ENCODE results near the gene TM2D1. TPM values are rescaled to one million over a fixed set of nuclear protein-coding genes. Genes with fewer than 3 reads are reported as not detected.

The TM2D1 gene
- 10 to 100 TPM; 55.7 to 84.4 (median 69.9) TPM for total RNA-seq

GRCh38 chr1:61724813-61725694 is at the start of gene TM2D1:
Gene TM2D1 (minus strand): TSS chr1:61725141. CDS start chr1:61725120, 21 bp downstream.
- H3K9me3 ChIP-seq = no peaks in the 10 kb centered on the region
- peak within 1 kb of the TSS; percentile 73 to 84 (median 80) for H3K27ac ChIP-seq
- H3K27me3 ChIP-seq = no peaks in the 10 kb centered on the region
- peak in 1 of 6 experiments; percentile 8 for TF ChIP-seq CTCF (IDR thresholded peaks at IDR 0.05)
- TF ChIP-seq POLR2A (IDR thresholded peaks at IDR 0.05) = peak in 1 of 2 donors; percentile 81
- H3K4me3 ChIP-seq (replicated peaks in 1 of 3) = peak within 1 kb of the TSS; percentile 66 to 95 (median 79)
- intact Hi-C loops (cut with DNase I) = no loop called here
- DNase-seq = peak; percentile 86 to 91
- no peaks in the 10 kb centered on the region for H3K36me3 ChIP-seq
- H3K4me1 ChIP-seq = peaks cover 8 to 13% of the 10 kb centered on the region in 2 donors
- WGBS, 2 donors = 0 to 1% methylated on average over 37 to 40 of the region's 45 CpGs

- TF ChIP-seq POLR2A (IDR thresholded peaks at IDR 0.05) (no peak), CTCF (IDR thresholded peaks at IDR 0.05) (no peak)
- H3K36me3 ChIP-seq = peaks cover 5 to 8% of the 10 kb centered on the region in 2 donors
- DNase-seq = no peak
- H3K9me3 ChIP-seq = no peaks in the 10 kb centered on the region
- H3K4me3 ChIP-seq (replicated peaks in 1 of 3) = no peak overlapping the region
- H3K4me1 ChIP-seq = no peaks in the 10 kb centered on the region
- intact Hi-C loops (cut with DNase I) = no loop called here
- H3K27me3 ChIP-seq = no peaks in the 10 kb centered on the region
- 93 to 100% methylated on average over 1 of the region's 1 CpG for WGBS, 2 donors
- no peak overlapping the region for H3K27ac ChIP-seq
Measured at GRCh38 chr1:61770131-61770530, 45.2 kb upstream of the TM2D1 start.

GRCh38 chr1:61757950-61758349 is 33.0 kb upstream of the TM2D1 start:
- 83 to 87% methylated on average over 2 of the region's 2 CpGs for WGBS, 2 donors
- Histone ChIP-seq H3K4me3 (replicated peaks in 1 of 3) (no peak overlapping the region), H3K27ac (no peak overlapping the region), H3K9me3 (no peaks in the 10 kb centered on the region), H3K4me1 (peaks cover 0 to 3% of the 10 kb centered on the region in 2 donors), H3K27me3 (no peaks in the 10 kb centered on the region), H3K36me3 (no peaks in the 10 kb centered on the region)
- intact Hi-C loops (cut with DNase I) = no loop called here
- no peak for DNase-seq
- no peak for TF ChIP-seq CTCF (IDR thresholded peaks at IDR 0.05)
- TF ChIP-seq POLR2A (IDR thresholded peaks at IDR 0.05) = no peak

DNA sequence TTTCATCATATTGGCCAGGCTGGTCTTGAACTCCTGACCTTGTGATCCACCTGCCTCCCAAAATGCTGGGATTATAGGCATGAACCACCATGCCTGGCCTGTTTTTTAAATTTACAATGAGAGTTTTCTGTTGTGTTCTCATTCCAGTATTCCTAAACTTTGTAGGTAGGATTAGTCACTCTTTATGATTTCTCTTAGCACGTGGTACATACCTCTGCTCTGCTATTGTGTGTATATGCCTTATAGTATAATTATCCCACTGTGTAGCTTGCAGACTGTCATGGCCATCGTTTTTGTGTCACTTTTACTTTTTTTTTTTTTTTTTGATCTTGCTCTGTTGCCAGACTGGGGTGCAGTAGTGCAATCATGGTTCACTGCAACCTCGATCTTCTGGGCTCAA is 31.8 kb upstream of the TM2D1 start:
- H3K36me3 ChIP-seq = no peaks in the 10 kb centered on the region
- no peak overlapping the region for H3K27ac ChIP-seq
- DNase-seq = no peak
- no peak for TF ChIP-seq POLR2A (IDR thresholded peaks at IDR 0.05)
- no peak for TF ChIP-seq CTCF (IDR thresholded peaks at IDR 0.05)
- H3K9me3 ChIP-seq = no peaks in the 10 kb centered on the region
- no peak overlapping the region for H3K4me3 ChIP-seq (replicated peaks in 1 of 3)
- peaks cover 0 to 3% of the 10 kb centered on the region in 2 donors for H3K4me1 ChIP-seq
- WGBS, 2 donors = 83 to 85% methylated on average over 3 of the region's 3 CpGs
- intact Hi-C loops (cut with DNase I) = no loop called here
- H3K27me3 ChIP-seq = no peaks in the 10 kb centered on the region

GRCh38 chr1:61754545-61754944 is 29.6 kb upstream of the TM2D1 start:
- TF ChIP-seq CTCF (IDR thresholded peaks at IDR 0.05) (no peak), POLR2A (IDR thresholded peaks at IDR 0.05) (no peak)
- H3K27me3 ChIP-seq = no peaks in the 10 kb centered on the region
- 82 to 91% methylated on average over 4 of the region's 4 CpGs for WGBS, 2 donors
- intact Hi-C loops (cut with DNase I) = no loop called here
- no peak overlapping the region for H3K4me3 ChIP-seq (replicated peaks in 1 of 3)
- no peak overlapping the region for H3K27ac ChIP-seq
- no peak for DNase-seq
- peaks cover 0 to 3% of the 10 kb centered on the region in 2 donors for H3K4me1 ChIP-seq
- H3K36me3 ChIP-seq = no peaks in the 10 kb centered on the region
- no peaks in the 10 kb centered on the region for H3K9me3 ChIP-seq
